Activated T-helper 1 cell treated with anti-CD3 and anti-CD28 coated beads, Interleukin-12 subunit alpha, Interleukin-12 subunit beta, Interleukin-2, Interleukin-4 antibody, amounts not matched to agents 30 ng/mL and 10 ng/mL and 1 ng/mL, durations not matched to agents 14 hours and 24 hours and 36 hours (primary cell): Measurements from ENCODE around the gene GALNT9. TPM values are rescaled to one million over a fixed set of nuclear protein-coding genes. Genes with fewer than 3 reads are reported as not detected.

Source experiments
- DNase-seq: peaks from one replicate; pipeline ENCODE4 v3.0.0; 2021; ENCODE audit warnings: low spot score
- H3K27ac Mint-ChIP-seq: one replicate; pipeline ENCODE4 v1.8.0; 2021; ENCODE audit warnings: mild to moderate bottlenecking, mixed read lengths
- H3K27me3 Mint-ChIP-seq: one replicate; pipeline ENCODE4 v1.8.0; 2022; ENCODE audit warnings: mild to moderate bottlenecking, moderate library complexity, mixed read lengths; ENCODE audit not compliant: insufficient read depth
- H3K36me3 Mint-ChIP-seq: one replicate; pipeline ENCODE4 v1.8.0; 2021; ENCODE audit warnings: low read depth, mixed read lengths
- H3K4me1 Mint-ChIP-seq: one replicate; pipeline ENCODE4 v1.8.0; 2021; ENCODE audit warnings: low read depth, mixed read lengths
- H3K4me3 Mint-ChIP-seq: one replicate; pipeline ENCODE4 v1.8.0; 2021; ENCODE audit warnings: mild to moderate bottlenecking, moderate library complexity, mixed read lengths
- H3K9me3 Mint-ChIP-seq: one replicate; pipeline ENCODE4 v1.8.0; 2021; ENCODE audit warnings: mixed read lengths
- intact Hi-C: fragments of 100-400 bp; cut with micrococcal nuclease; formaldehyde crosslinking; loops from one replicate; pipeline ENCODE4 v1.15.1; 2024
- total RNA-seq: library from RNA; stranded (reverse); gene quantifications from 2 replicates; pipeline ENCODE4 v1.2.3, GENCODE V29; 2022

Gene GALNT9
- total RNA-seq, 1 donor from 2014 or later: not detected

GRCh38 chr12:132182206-132182710, 147.1 kb downstream of the GALNT9 start:
- Mint-ChIP-seq H3K36me3 (peaks cover 6% of the 10 kb centered on the region), H3K4me3 (no peak overlapping the region), H3K9me3 (no peaks in the 10 kb centered on the region), H3K4me1 (peaks cover 33% of the 10 kb centered on the region), H3K27ac (no peak overlapping the region), H3K27me3 (peaks cover 19% of the 10 kb centered on the region)
- intact Hi-C loops: loop anchor here (10.0 kb wide), 2 partner anchors 257 to 703 kb away; partner anchors contain the start of genes CHFR and PUS1
- no peak for DNase-seq

GRCh38 chr12:132181570-132182200, 147.7 kb downstream of the GALNT9 start:
- Mint-ChIP-seq H3K27me3 (peaks cover 19% of the 10 kb centered on the region), H3K27ac (no peak overlapping the region), H3K4me1 (peaks cover 28% of the 10 kb centered on the region), H3K9me3 (no peaks in the 10 kb centered on the region), H3K36me3 (peaks cover 6% of the 10 kb centered on the region), H3K4me3 (no peak overlapping the region)
- intact Hi-C loops: loop anchor here (10.0 kb wide), 2 partner anchors 257 to 703 kb away; partner anchors contain the start of genes CHFR and PUS1
- DNase-seq: no peak

- intact Hi-C loops: loop anchor here (10.0 kb wide), 2 partner anchors 256 to 704 kb away; partner anchors contain the start of genes CHFR and PUS1
- no peak overlapping the region for H3K4me3 Mint-ChIP-seq
- no peak overlapping the region for H3K27ac Mint-ChIP-seq
- DNase-seq: no peak
- peaks cover 21% of the 10 kb centered on the region for H3K4me1 Mint-ChIP-seq
- no peaks in the 10 kb centered on the region for H3K9me3 Mint-ChIP-seq
- H3K36me3 Mint-ChIP-seq: peaks cover 4% of the 10 kb centered on the region
- peaks cover 19% of the 10 kb centered on the region for H3K27me3 Mint-ChIP-seq
Measured at GRCh38 chr12:132180648-132181546, 148.5 kb downstream of the GALNT9 start.

GRCh38 chr12:132179431-132180362, 149.7 kb downstream of the GALNT9 start:
- Mint-ChIP-seq H3K9me3 (no peaks in the 10 kb centered on the region), H3K4me1 (peaks cover 12% of the 10 kb centered on the region), H3K27ac (no peak overlapping the region), H3K4me3 (no peak overlapping the region), H3K36me3 (no peaks in the 10 kb centered on the region), H3K27me3 (peaks cover 14% of the 10 kb centered on the region)
- intact Hi-C loops: loop anchor here (1.0 to 10.0 kb wide), 3 partner anchors 8 to 705 kb away; partner anchors contain the start of genes CHFR and PUS1
- no peak for DNase-seq

GRCh38 chr12:132178801-132179401, 150.5 kb downstream of the GALNT9 start:
- Mint-ChIP-seq H3K36me3 (no peaks in the 10 kb centered on the region), H3K4me3 (peak overlapping the region; percentile 75), H3K27me3 (peaks cover 10% of the 10 kb centered on the region), H3K27ac (peak overlapping the region; percentile 70), H3K4me1 (peaks cover 12% of the 10 kb centered on the region), H3K9me3 (no peaks in the 10 kb centered on the region)
- intact Hi-C loops: loop anchor here (1.0 kb wide), 1 partner anchor 8 kb away; no protein-coding TSS in a partner anchor
- no peak for DNase-seq

- H3K4me1 Mint-ChIP-seq: peaks cover 14% of the 10 kb centered on the region
- no peak overlapping the region for H3K27ac Mint-ChIP-seq
- H3K27me3 Mint-ChIP-seq: peaks cover 10% of the 10 kb centered on the region
- no peaks in the 10 kb centered on the region for H3K9me3 Mint-ChIP-seq
- no peak for DNase-seq
- intact Hi-C loops: no loop called here
- no peaks in the 10 kb centered on the region for H3K36me3 Mint-ChIP-seq
- H3K4me3 Mint-ChIP-seq: no peak overlapping the region
Measured at GRCh38 chr12:132178316-132178715, 151.1 kb downstream of the GALNT9 start.

GRCh38 chr12:132176920-132177551, 152.4 kb downstream of the GALNT9 start:
- intact Hi-C loops: no loop called here
- no peaks in the 10 kb centered on the region for H3K9me3 Mint-ChIP-seq

GRCh38 chr12:132176385-132176919, 152.9 kb downstream of the GALNT9 start:
- DNase-seq: no peak
- intact Hi-C loops: no loop called here
- H3K4me1 Mint-ChIP-seq: peaks cover 20% of the 10 kb centered on the region
- H3K27me3 Mint-ChIP-seq: peaks cover 7% of the 10 kb centered on the region
- H3K9me3 Mint-ChIP-seq: no peaks in the 10 kb centered on the region
- no peaks in the 10 kb centered on the region for H3K36me3 Mint-ChIP-seq
- no peak overlapping the region for H3K4me3 Mint-ChIP-seq
- H3K27ac Mint-ChIP-seq: no peak overlapping the region

More at GRCh38 chr12:132176920-132177551, 152.4 kb downstream of the GALNT9 start:
- Mint-ChIP-seq H3K4me3 (no peak overlapping the region), H3K4me1 (peaks cover 20% of the 10 kb centered on the region), H3K27ac (no peak overlapping the region), H3K36me3 (no peaks in the 10 kb centered on the region), H3K27me3 (peaks cover 7% of the 10 kb centered on the region)
- no peak for DNase-seq

GRCh38 chr12:132175496-132176384, 153.6 kb downstream of the GALNT9 start:
- no peaks in the 10 kb centered on the region for H3K36me3 Mint-ChIP-seq
- no peak overlapping the region for H3K4me3 Mint-ChIP-seq
- H3K27ac Mint-ChIP-seq: no peak overlapping the region

GRCh38 chr12:132174839-132175490, 154.4 kb downstream of the GALNT9 start:
- H3K27me3 Mint-ChIP-seq: peaks cover 7% of the 10 kb centered on the region
- H3K4me3 Mint-ChIP-seq: peak overlapping the region; percentile 15
- H3K27ac Mint-ChIP-seq: no peak overlapping the region
- no peaks in the 10 kb centered on the region for H3K9me3 Mint-ChIP-seq
- H3K4me1 Mint-ChIP-seq: peaks cover 20% of the 10 kb centered on the region
- DNase-seq: no peak
- intact Hi-C loops: no loop called here
- no peaks in the 10 kb centered on the region for H3K36me3 Mint-ChIP-seq

More at GRCh38 chr12:132175496-132176384, 153.6 kb downstream of the GALNT9 start:
- no peak for DNase-seq
- peaks cover 7% of the 10 kb centered on the region for H3K27me3 Mint-ChIP-seq
- H3K9me3 Mint-ChIP-seq: no peaks in the 10 kb centered on the region
- intact Hi-C loops: no loop called here
- H3K4me1 Mint-ChIP-seq: peaks cover 20% of the 10 kb centered on the region
